K562 (cell line): ENCODE results near the gene CHERP. TPM values are rescaled to one million over a fixed set of nuclear protein-coding genes. Genes with fewer than 3 reads are reported as not detected.

ENCODE experiments used
- ATAC-seq: fragments of 200-7000 bp; cut with Tn5 transposase; 3 replicates; pipeline ENCODE4 v1.9.1; 2020; ENCODE audit warnings: moderate library complexity
- BruUV-seq: library from RNA; stranded (reverse); fragments of 400-500 nt; replicated peaks from 2 replicates; lab custom pipeline; 2021; lab: Mats Ljungman, UMichigan
- CTCF ChIA-PET: fragments of 300-600 bp; formaldehyde crosslinking; extraction: SDS; loops from one replicate; lab custom pipeline; 2021; ENCODE audit warnings: low intra/inter-chr PET ratio; lab: Yijun Ruan, JAX
- POLR2A ChIA-PET: fragments of 300-600, 350-650 bp; sonication (Branson Sonifier 250); formaldehyde crosslinking; extraction: SDS; loops from one replicate; lab custom pipeline; 2021; ENCODE audit warnings: antibody characterized with exemption, inconsistent platforms; lab: Yijun Ruan, JAX
- DNase-seq, 4 experiments: peaks; one replicate each; pipeline versions ENCODE4 v3.0.0 to v3.0.0-alpha.2; 2011 to 2018; ENCODE audit warnings: low spot score in 3 of 4, mixed read lengths in 3 of 4; ENCODE audit errors: extremely low read depth in 1 of 4
- FAIRE-seq: peaks from 2 replicates; lab custom pipeline; 2011; peaks lifted over from hg19 to GRCh38; lab: Jason Lieb, UNC
- H2AFZ ChIP-seq: 2 replicates; pipeline ENCODE4 v1.6.0; 2011; ENCODE audit warnings: low read depth, low read length, control low read depth, inconsistent platforms
- H3K27ac ChIP-seq: fragments of 200-600 bp; 3 replicates; pipeline ENCODE4 v1.8.0; 2011; ENCODE audit warnings: low read depth, mild to moderate bottlenecking, control low read depth, inconsistent platforms, low read length, moderate library complexity, mixed read lengths; ENCODE audit errors: extremely low read depth
- H3K27me3 ChIP-seq, 2 experiments: fragments of 300-600 bp in 1 of 2; 2 replicates in 1 of 2; 3 replicates in 1 of 2; pipeline versions ENCODE4 v1.6.0 to v1.8.0; 2011; ENCODE audit warnings: inconsistent platforms in 2 of 2, low read length in 2 of 2, mild to moderate bottlenecking in 1 of 2, mixed read lengths in 1 of 2, moderate library complexity in 1 of 2; ENCODE audit not compliant: control insufficient read depth in 2 of 2, insufficient read depth in 2 of 2
- H3K36me3 ChIP-seq: fragments of 300-600 bp; 3 replicates; pipeline ENCODE4 v1.8.0; 2011; ENCODE audit warnings: mild to moderate bottlenecking, low read length, inconsistent platforms; ENCODE audit not compliant: control insufficient read depth, insufficient read depth
- H3K4me1 ChIP-seq, 2 experiments: fragments of 200-600 bp in 1 of 2; replicated peaks in 1 of 2; 2 replicates in 1 of 2; 3 replicates in 1 of 2; pipeline versions ENCODE4 v1.5.1 to v1.8.0; 2011; ENCODE audit warnings: inconsistent platforms in 2 of 2, low read length in 2 of 2, mild to moderate bottlenecking in 1 of 2, mixed read lengths in 1 of 2, moderate library complexity in 1 of 2; ENCODE audit not compliant: control insufficient read depth in 2 of 2, insufficient read depth in 2 of 2
- H3K4me2 ChIP-seq: 2 replicates; pipeline ENCODE4 v1.6.1; 2011; ENCODE audit warnings: low read length, control low read depth, inconsistent platforms, mixed read lengths; ENCODE audit not compliant: insufficient read depth
- H3K4me3 ChIP-seq: fragments of 200-600 bp; sonication (generic), shearing (Covaris generic); 2 replicates; pipeline ENCODE4 v1.5.1; 2016; ENCODE audit warnings: control low read depth, inconsistent platforms
- H3K79me2 ChIP-seq: fragments of 200-600 bp; 3 replicates; pipeline ENCODE4 v1.8.0; 2011; ENCODE audit warnings: low read length, inconsistent platforms; ENCODE audit not compliant: control insufficient read depth, insufficient read depth
- H3K9ac ChIP-seq, 2 experiments: 2 replicates each; pipeline versions ENCODE4 v1.6.0 to v1.6.1; 2011; ENCODE audit warnings: low read depth in 2 of 2, low read length in 2 of 2, control low read depth in 1 of 2, inconsistent platforms in 1 of 2, mild to moderate bottlenecking in 1 of 2, mixed read lengths in 1 of 2; ENCODE audit not compliant: insufficient read depth in 1 of 2
- H3K9me1 ChIP-seq: one replicate; pipeline ENCODE4 v1.6.0; 2011; ENCODE audit warnings: inconsistent platforms, mild to moderate bottlenecking, low read length, moderate library complexity; ENCODE audit not compliant: control insufficient read depth, insufficient read depth
- H3K9me3 ChIP-seq: replicated peaks from 2 replicates; pipeline ENCODE4 v1.5.1; 2011; ENCODE audit warnings: low read depth, low read length, inconsistent platforms; ENCODE audit not compliant: control insufficient read depth, insufficient read depth
- H4K20me1 ChIP-seq: replicated peaks from 2 replicates; pipeline ENCODE4 v1.6.1; 2011; ENCODE audit warnings: low read length, inconsistent platforms, mixed read lengths; ENCODE audit not compliant: control insufficient read depth, insufficient read depth
- CREBBP ChIP-seq: IDR thresholded peaks from one replicate; pipeline ENCODE4 v1.6.1; 2012; ENCODE audit warnings: low read depth, mild to moderate bottlenecking, control low read depth, inconsistent platforms, low read length
- EGR1 ChIP-seq: fragments of 450-650 bp; conservative IDR thresholded peaks from 2 replicates; pipeline ENCODE4 v1.6.1; 2017; ENCODE audit warnings: mild to moderate bottlenecking
- KDM2B ChIP-seq: fragments of 250-450 bp; sonication (Bioruptor Pico); IDR thresholded peaks from 2 replicates; pipeline ENCODE4 v1.8.0; 2021; ENCODE audit warnings: mild to moderate bottlenecking, moderate library complexity
- SRSF9 ChIP-seq: fragments of 200-400 bp; formaldehyde crosslinking; IDR thresholded peaks from 2 replicates; pipeline ENCODE4 v1.6.1; 2017; ENCODE audit warnings: low read depth, low read length, borderline replicate concordance
- THRA ChIP-seq: fragments of 450-650 bp; IDR thresholded peaks from 2 replicates; pipeline ENCODE4 v1.6.1; 2017; ENCODE audit warnings: mild to moderate bottlenecking, moderate library complexity
- ZNF23 ChIP-seq: fragments of 250-450 bp; sonication (Bioruptor Pico); IDR thresholded peaks from 2 replicates; pipeline ENCODE4 v1.4.0; 2020; ENCODE audit warnings: mild to moderate bottlenecking
- WGBS: fragments of 100-300 bp; shearing (Covaris generic); methylation state at CpG from one replicate; pipeline ENCODE4 v1.1.6; 2016; ENCODE audit warnings: low coverage, mixed read lengths; ENCODE audit not compliant: insufficient coverage; ENCODE audit errors: missing lambda C conversion rate; 5-methylcytosine and 5-hydroxymethylcytosine counted together
- in situ Hi-C: fragments of 300-500 bp; cut with MboI; formaldehyde crosslinking; loops from 4 replicates; pipeline ENCODE4 v1.15.0; 2018; ENCODE audit warnings: inconsistent platforms, mixed read lengths
- intact Hi-C: fragments of 100-400 bp; cut with micrococcal nuclease; formaldehyde crosslinking; loops from 2 replicates; pipeline ENCODE4 v1.14.2; 2022
- polyA plus RNA-seq, 8 experiments: library from polyadenylated mRNA; depleted of rRNA in 4 of 8; stranded (reverse) in 5 of 8; unstranded in 3 of 8; fragments of >200 nt; fragmentation: Nextera tagmentation in 2 of 8; fragmentation: Illumina TruSeq in 1 of 8; extraction: Ambion mirVana in 2 of 8; extraction: Trizol in 1 of 8; gene quantifications; 2 replicates each; pipeline versions ENCODE4 v1.2.1 to v1.2.3, GENCODE V29; 2011 to 2014; ENCODE audit warnings: inconsistent platforms in 1 of 8, missing spikeins in 1 of 8
- total RNA-seq, 7 experiments: library from RNA; depleted of rRNA in 6 of 7; stranded (reverse); fragments of >200 nt in 6 of 7; fragmentation: Illumina TruSeq in 2 of 7; extraction: Trizol in 2 of 7; gene quantifications; 2 replicates each; pipeline versions ENCODE4 v1.2.1 to v1.2.3, GENCODE V29; 2011 to 2021; ENCODE audit warnings: low replicate concordance in 1 of 7

Gene CHERP
- total and polyA plus RNA-seq, 9 of the 15 experiments (the other 6 are each of a cell fraction or from before 2014, with no cell fraction given): 0.60 to 85.1 (median 7.8) TPM

DNA sequence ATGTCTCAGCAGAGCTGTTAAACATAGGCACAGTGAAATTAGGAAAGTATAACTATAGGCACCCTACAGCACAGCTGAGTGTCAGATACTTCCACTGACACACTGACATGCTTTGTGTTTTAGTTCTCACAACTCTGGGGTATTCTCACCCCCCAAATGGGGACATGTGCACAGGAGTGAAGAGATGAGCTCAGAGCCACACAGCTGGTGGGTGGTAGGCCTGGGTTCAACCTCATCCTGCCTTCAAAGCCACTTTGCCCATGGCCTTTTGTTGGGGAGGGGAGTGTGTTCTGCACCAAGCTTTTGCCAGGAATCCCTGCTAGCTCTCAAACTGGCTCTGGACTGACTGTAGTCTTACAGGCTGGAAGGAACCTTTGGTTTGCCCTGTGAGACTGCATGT, 31.7 kb upstream of the CHERP start (continued):
- TF ChIP-seq THRA (no peak), ZNF23 (CRISPR knock-in tag) (no peak), CREBBP (no peak), SRSF9 (no peak)

GRCh38 chr19:16573296-16573695, 31.1 kb upstream of the CHERP start:
- Histone ChIP-seq H2AFZ (no peak overlapping the region), H3K9me3 (no peaks in the 10 kb centered on the region), H3K9me1 (peaks cover 4% of the 10 kb centered on the region), H3K9ac (peak overlapping the region; percentile 75 to 98), H3K4me3 (peak overlapping the region; percentile 60), H3K27me3 (no peaks in the 10 kb centered on the region), H3K4me1 (peaks cover 22 to 37% of the 10 kb centered on the region in 2 experiments; a peak in 4 of 5 replicates), H3K79me2 (peaks cover 83% of the 10 kb centered on the region), H3K36me3 (peaks cover 70% of the 10 kb centered on the region), H4K20me1 (0 out of 2 replicates have a peak, but pooled peaks cover 10% of the 10 kb centered on the region), H3K27ac (peak overlapping the region; percentile 75; the same call in 1 of the 3 replicates), H3K4me2 (peak overlapping the region; percentile 90)
- ChIA-PET POLR2A (interaction anchor here (0.8 to 2.3 kb wide), 10 partner anchors 8 to 56 kb away, joined by 3 to 11 read pairs (median 4); partner anchors contain the start of gene MED26), CTCF (no interaction called here)
- FAIRE-seq (no peak), ATAC-seq (no peak), DNase-seq (no peak)
- intact Hi-C loops (no loop called here), in situ Hi-C loops (no loop called here)
- TF ChIP-seq KDM2B (CRISPR knock-in tag) (no peak), EGR1 (peak; percentile 22; the same call in 1 of the 2 replicates)
- 27% methylated on average over 13 of the region's 13 CpGs for WGBS
- no TSS peak for BruUV-seq
